SK-N-MC (cell line): ENCODE data around the gene EFCAB8.

Experiments
- EZH2 ChIP-seq: fragments of 200-600 bp; sonication (generic); IDR thresholded peaks from one replicate; pipeline ENCODE4 v1.6.1; 2017; ENCODE audit warnings: antibody characterized with exemption
- FOXP2 ChIP-seq: optimal IDR thresholded peaks from 2 replicates; pipeline ENCODE3; 2011; ENCODE audit warnings: mild to moderate bottlenecking, moderate library complexity; ENCODE audit not compliant: insufficient read depth; ENCODE audit errors: extremely low read length, control extremely low read depth
- POLR2AphosphoS5 ChIP-seq: IDR thresholded peaks from 2 replicates; pipeline ENCODE4 v1.6.1; 2012; ENCODE audit warnings: mild to moderate bottlenecking, low read depth, low read length, borderline replicate concordance

DNA sequence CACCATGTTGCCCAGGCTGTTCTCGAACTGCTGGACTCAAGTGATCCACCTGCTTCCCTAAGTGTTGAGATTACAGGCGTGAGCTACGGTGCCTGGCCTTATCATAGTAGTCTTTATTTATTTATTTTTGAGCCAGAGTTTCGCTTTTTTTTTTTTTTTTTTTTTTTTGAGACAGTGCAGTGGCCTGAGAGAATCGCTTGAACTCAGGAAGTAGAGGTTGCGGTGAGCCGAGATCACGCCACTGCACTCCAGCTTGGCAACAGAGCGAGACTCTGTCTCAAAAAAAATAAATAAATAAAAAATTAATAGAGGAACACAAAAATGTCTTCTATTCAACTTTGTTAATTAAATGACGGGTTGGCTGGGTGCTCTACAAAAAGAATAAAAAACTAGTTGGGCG is 26.1 kb upstream of the EFCAB8 start:
- no peak for TF ChIP-seq EZH2
- TF ChIP-seq POLR2AphosphoS5, result no peak
- no peak for TF ChIP-seq FOXP2
